HepG2 (cell line): Measurements from ENCODE around the gene CERS3. TPM values are rescaled to one million over a fixed set of nuclear protein-coding genes. Genes with fewer than 3 reads are reported as not detected.

Experiments
- ATAC-seq: fragments of 200-7000 bp; cut with Tn5 transposase; 3 replicates; pipeline ENCODE4 v1.9.1; 2020; ENCODE audit warnings: mild to moderate bottlenecking, moderate library complexity
- BruUV-seq: library from RNA; stranded (reverse); fragments of 400-500 nt; replicated peaks from 2 replicates; lab custom pipeline; 2021; lab: Mats Ljungman, UMichigan
- CTCF ChIA-PET: fragments of 300-600 bp; formaldehyde crosslinking; extraction: SDS; loops from one replicate; lab custom pipeline; 2021; ENCODE audit warnings: low total read pairs, inconsistent platforms, low intra/inter-chr PET ratio; lab: Yijun Ruan, JAX
- POLR2A ChIA-PET: fragments of 350-600 bp; sonication (Branson Sonifier 250); formaldehyde crosslinking; loops from one replicate; lab custom pipeline; 2020; ENCODE audit warnings: antibody characterized with exemption, inconsistent platforms; lab: Yijun Ruan, JAX
- DNase-seq: peaks from one replicate; pipeline ENCODE4 v3.0.0-alpha.2; 2015; ENCODE audit warnings: low spot score
- FAIRE-seq: peaks from 3 replicates; lab custom pipeline; 2011; peaks lifted over from hg19 to GRCh38; lab: Jason Lieb, UNC
- H2AFZ ChIP-seq: one replicate; pipeline ENCODE4 v1.6.1; 2011; ENCODE audit warnings: low read length, inconsistent platforms
- H3K27ac ChIP-seq: fragments of 300-600 bp; 3 replicates; pipeline ENCODE4 v1.8.0; 2011; ENCODE audit warnings: mixed run types, mild to moderate bottlenecking, mixed read lengths, low read length, inconsistent platforms; ENCODE audit not compliant: insufficient read depth; ENCODE audit errors: extremely low read length
- H3K27me3 ChIP-seq, 2 experiments: fragments of 200-600 bp in 1 of 2; 2 replicates in 1 of 2; 3 replicates in 1 of 2; pipeline versions ENCODE4 v1.6.0 to v1.8.0; 2011; ENCODE audit warnings: low read length in 2 of 2, mild to moderate bottlenecking in 2 of 2, moderate library complexity in 2 of 2, inconsistent platforms in 1 of 2; ENCODE audit not compliant: insufficient read depth in 2 of 2, control insufficient read depth in 1 of 2
- H3K36me3 ChIP-seq, 2 experiments: fragments of 200-600 bp in 1 of 2; replicated peaks in 1 of 2; 2 replicates in 1 of 2; 3 replicates in 1 of 2; pipeline versions ENCODE4 v1.5.1 to v1.8.0; 2011; ENCODE audit warnings: low read length in 2 of 2, inconsistent platforms in 1 of 2; ENCODE audit not compliant: insufficient read depth in 2 of 2, control insufficient read depth in 1 of 2
- H3K4me1 ChIP-seq: 2 replicates; pipeline ENCODE4 v1.5.1; 2012; ENCODE audit warnings: low read length, inconsistent platforms; ENCODE audit not compliant: insufficient read depth
- H3K4me2 ChIP-seq: 2 replicates; pipeline ENCODE4 v1.6.0; 2011; ENCODE audit warnings: low read depth, low read length, inconsistent platforms
- H3K4me3 ChIP-seq, 3 experiments: fragments of 200-600 bp in 1 of 3; sonication (generic), shearing (Covaris generic) in 1 of 3; replicated peaks in 1 of 3; 2 replicates each; pipeline ENCODE4 v1.5.1; 2011 to 2016; ENCODE audit warnings: low read length in 3 of 3, inconsistent platforms in 2 of 3, low read depth in 2 of 3, mild to moderate bottlenecking in 2 of 3, control low read depth in 1 of 3, mixed read lengths in 1 of 3; ENCODE audit not compliant: insufficient read depth in 1 of 3
- H3K79me2 ChIP-seq: one replicate; pipeline ENCODE4 v1.6.1; 2011; ENCODE audit warnings: low read length, inconsistent platforms; ENCODE audit not compliant: insufficient read depth
- H3K9ac ChIP-seq: 2 replicates; pipeline ENCODE4 v1.6.0; 2011; ENCODE audit warnings: mild to moderate bottlenecking, low read depth, low read length, inconsistent platforms; ENCODE audit not compliant: insufficient read depth
- H3K9me3 ChIP-seq: 2 replicates; pipeline ENCODE4 v1.5.1; 2012; ENCODE audit warnings: mild to moderate bottlenecking, low read length
- H4K20me1 ChIP-seq: 2 replicates; pipeline ENCODE4 v1.6.0; 2011; ENCODE audit warnings: inconsistent platforms, mild to moderate bottlenecking, low read length, moderate library complexity; ENCODE audit not compliant: insufficient read depth
- GZF1 ChIP-seq: sonication (generic); formaldehyde crosslinking; IDR thresholded peaks from 2 replicates; pipeline ENCODE4 v1.5.1; 2020; ENCODE audit warnings: mild to moderate bottlenecking, missing genetic modification reagents
- NR3C1 ChIP-seq: sonication (generic); formaldehyde crosslinking; IDR thresholded peaks from 2 replicates; pipeline ENCODE4 v1.4.0; 2020; ENCODE audit warnings: missing genetic modification reagents
- POGZ ChIP-seq: sonication (generic); formaldehyde crosslinking; IDR thresholded peaks from 2 replicates; pipeline ENCODE4 v1.4.0; 2020; ENCODE audit warnings: mild to moderate bottlenecking, missing genetic modification reagents
- PTBP1 ChIP-seq: fragments of 200-400 bp; formaldehyde crosslinking; IDR thresholded peaks from 2 replicates; pipeline ENCODE4 v1.6.1; 2018; ENCODE audit warnings: low read length, low read depth; ENCODE audit not compliant: poor library complexity, severe bottlenecking
- SETDB1 ChIP-seq: sonication (generic); formaldehyde crosslinking; IDR thresholded peaks from 2 replicates; pipeline ENCODE4 v1.5.1; 2020; ENCODE audit warnings: missing genetic modification reagents, mild to moderate bottlenecking, borderline replicate concordance
- SMAD3 ChIP-seq: sonication (generic); formaldehyde crosslinking; IDR thresholded peaks from 2 replicates; pipeline ENCODE4 v1.4.0; 2020; ENCODE audit warnings: missing genetic modification reagents
- U2AF1 ChIP-seq: fragments of 200-400 bp; formaldehyde crosslinking; optimal IDR thresholded peaks from 2 replicates; pipeline ENCODE3; 2017; ENCODE audit warnings: mild to moderate bottlenecking, low read depth, low read length
- ZNF30 ChIP-seq: sonication (generic); formaldehyde crosslinking; IDR thresholded peaks from 2 replicates; pipeline ENCODE4 v1.5.0; 2020; ENCODE audit warnings: mild to moderate bottlenecking, missing genetic modification reagents
- ZNF441 ChIP-seq: sonication (generic); formaldehyde crosslinking; IDR thresholded peaks from 2 replicates; pipeline ENCODE4 v1.7.0; 2021; ENCODE audit warnings: missing genetic modification reagents, borderline replicate concordance
- ZNF530 ChIP-seq: sonication (generic); formaldehyde crosslinking; IDR thresholded peaks from 2 replicates; pipeline ENCODE4 v1.5.0; 2020; ENCODE audit warnings: low read depth, mild to moderate bottlenecking, missing genetic modification reagents
- WGBS: methylation state at CpG from one replicate; pipeline ENCODE4 v1.1.6; 2017; ENCODE audit warnings: low lambda C conversion rate; 5-methylcytosine and 5-hydroxymethylcytosine counted together
- in situ Hi-C: cut with HindIII; loops from 2 replicates; pipeline ENCODE4 v1.10.0; 2017; ENCODE audit warnings: low pct_unique_long_range_greater_than_20kb; ENCODE audit not compliant: extremely low pct_ligation_motif_present
- intact Hi-C: fragments of 100-400 bp; cut with micrococcal nuclease; formaldehyde crosslinking; loops from one replicate; pipeline ENCODE4 v1.10.0; 2022; ENCODE audit not compliant: unreplicated experiment
- polyA plus RNA-seq, 8 experiments: library from polyadenylated mRNA; depleted of rRNA in 3 of 8; stranded (reverse) in 7 of 8; unstranded in 1 of 8; fragments of >200 nt; fragmentation: Illumina TruSeq in 4 of 8; extraction: Trizol in 4 of 8; gene quantifications; 2 replicates each; pipeline versions ENCODE4 v1.2.1 to v1.2.3, GENCODE V29; 2011 to 2016; ENCODE audit warnings: low read depth in 4 of 8, missing spikeins in 1 of 8, mixed read lengths in 1 of 8; ENCODE audit not compliant: insufficient read depth in 1 of 8
- total RNA-seq, 5 experiments: library from RNA; depleted of rRNA; stranded (reverse); fragments of >200 nt; fragmentation: Illumina TruSeq; extraction: Trizol; gene quantifications; 2 replicates each; pipeline ENCODE4 v1.2.3, GENCODE V29; 2016; ENCODE audit warnings: low read depth in 1 of 5
- TF ChIP-seq, protein P1 (sequence below): IDR thresholded peaks from 2 replicates; pipeline ENCODE4 v1.6.1; 2016; ENCODE audit warnings: low read depth
- TF ChIP-seq, protein P2 (sequence below): sonication (generic); formaldehyde crosslinking; IDR thresholded peaks from 2 replicates; pipeline ENCODE4 v1.5.0; 2020; ENCODE audit warnings: missing genetic modification reagents
- TF ChIP-seq, protein P3 (sequence below): sonication (generic); formaldehyde crosslinking; IDR thresholded peaks from 2 replicates; pipeline ENCODE4 v1.5.1; 2020; ENCODE audit warnings: missing genetic modification reagents, mild to moderate bottlenecking, borderline replicate concordance
- TF ChIP-seq, protein P4 (sequence below): sonication (generic); formaldehyde crosslinking; IDR thresholded peaks from 2 replicates; pipeline ENCODE4 v1.8.1; 2023; ENCODE audit warnings: mild to moderate bottlenecking, missing genetic modification reagents, borderline replicate concordance

Gene CERS3
- total and polyA plus RNA-seq, 2 of the 13 experiments (the other 11 are each of a cell fraction or from before 2014, with no cell fraction given): not detected

DNA sequence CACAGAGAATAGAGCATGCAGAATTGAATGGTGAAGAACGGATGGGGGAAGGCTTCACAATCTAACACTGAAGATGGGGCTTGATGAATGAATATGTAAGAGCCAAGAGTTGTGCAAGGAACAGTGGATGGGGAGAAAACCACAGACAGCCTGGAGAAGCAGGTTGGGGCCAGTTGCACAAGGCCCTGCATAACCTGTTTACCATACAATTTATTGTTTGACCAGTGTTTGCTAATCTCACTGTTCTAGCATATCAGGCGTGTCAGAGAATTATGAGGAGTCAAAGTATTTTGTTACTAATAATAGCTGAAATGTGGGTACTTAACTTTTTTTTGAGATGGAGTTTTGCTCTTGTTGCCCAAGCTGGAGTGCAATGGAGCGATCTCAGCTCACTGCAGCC lies 36.8 kb upstream of the CERS3 start:
- Histone ChIP-seq H3K4me3 (no peak overlapping the region), H3K4me1 (peaks cover 19% of the 10 kb centered on the region), H3K9me3 (no peaks in the 10 kb centered on the region), H4K20me1 (no peaks in the 10 kb centered on the region), H2AFZ (no peak overlapping the region), H3K27me3 (no peaks in the 10 kb centered on the region), H3K27ac (no peak overlapping the region), H3K79me2 (no peaks in the 10 kb centered on the region), H3K36me3 (0 out of 5 replicates have a peak, but pooled peaks cover 0 to 11% of the 10 kb centered on the region in 2 experiments), H3K4me2 (no peak overlapping the region), H3K9ac (no peak overlapping the region)
- intact Hi-C loops: no loop called here
- CTCF ChIA-PET: no interaction called here
- 96% methylated on average over 3 of the region's 3 CpGs for WGBS
- ATAC-seq (no peak), DNase-seq (no peak), FAIRE-seq (no peak)
- in situ Hi-C loops: no loop called here
- no TSS peak for BruUV-seq
- TF ChIP-seq, protein P1, sequence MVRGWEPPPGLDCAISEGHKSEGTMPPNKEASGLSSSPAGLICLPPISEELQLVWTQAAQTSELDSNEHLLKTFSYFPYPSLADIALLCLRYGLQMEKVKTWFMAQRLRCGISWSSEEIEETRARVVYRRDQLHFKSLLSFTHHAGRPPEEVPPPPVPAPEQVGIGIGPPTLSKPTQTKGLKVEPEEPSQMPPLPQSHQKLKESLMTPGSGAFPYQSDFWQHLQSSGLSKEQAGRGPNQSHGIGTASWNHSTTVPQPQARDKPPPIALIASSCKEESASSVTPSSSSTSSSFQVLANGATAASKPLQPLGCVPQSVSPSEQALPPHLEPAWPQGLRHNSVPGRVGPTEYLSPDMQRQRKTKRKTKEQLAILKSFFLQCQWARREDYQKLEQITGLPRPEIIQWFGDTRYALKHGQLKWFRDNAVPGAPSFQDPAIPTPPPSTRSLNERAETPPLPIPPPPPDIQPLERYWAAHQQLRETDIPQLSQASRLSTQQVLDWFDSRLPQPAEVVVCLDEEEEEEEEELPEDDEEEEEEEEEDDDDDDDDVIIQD (CRISPR knock-in tag): no peak
- TF ChIP-seq, protein P2, sequence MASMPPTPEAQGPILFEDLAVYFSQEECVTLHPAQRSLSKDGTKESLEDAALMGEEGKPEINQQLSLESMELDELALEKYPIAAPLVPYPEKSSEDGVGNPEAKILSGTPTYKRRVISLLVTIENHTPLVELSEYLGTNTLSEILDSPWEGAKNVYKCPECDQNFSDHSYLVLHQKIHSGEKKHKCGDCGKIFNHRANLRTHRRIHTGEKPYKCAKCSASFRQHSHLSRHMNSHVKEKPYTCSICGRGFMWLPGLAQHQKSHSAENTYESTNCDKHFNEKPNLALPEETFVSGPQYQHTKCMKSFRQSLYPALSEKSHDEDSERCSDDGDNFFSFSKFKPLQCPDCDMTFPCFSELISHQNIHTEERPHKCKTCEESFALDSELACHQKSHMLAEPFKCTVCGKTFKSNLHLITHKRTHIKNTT: no peak
- TF ChIP-seq, protein P3, sequence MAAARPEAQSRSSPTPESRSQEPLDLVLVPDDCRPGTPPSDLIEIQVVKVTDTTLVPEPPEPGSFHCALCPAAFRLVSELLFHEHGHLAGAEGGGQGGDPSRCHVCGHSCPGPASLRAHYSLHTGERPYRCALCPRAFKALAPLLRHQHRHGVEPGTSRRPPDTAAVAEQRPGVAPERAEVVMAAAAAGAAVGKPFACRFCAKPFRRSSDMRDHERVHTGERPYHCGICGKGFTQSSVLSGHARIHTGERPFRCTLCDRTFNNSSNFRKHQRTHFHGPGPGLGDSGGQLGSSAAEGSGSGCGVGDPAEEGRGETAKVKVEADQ (CRISPR knock-in tag): no peak
- TF ChIP-seq ZNF530 (CRISPR knock-in tag) (no peak), ZNF441 (no peak), SETDB1 (CRISPR knock-in tag) (no peak), NR3C1 (CRISPR knock-in tag) (no peak), SMAD3 (CRISPR knock-in tag) (no peak), ZNF30 (no peak), U2AF1 (no peak), GZF1 (CRISPR knock-in tag) (no peak), PTBP1 (no peak), POGZ (CRISPR knock-in tag) (no peak)
- TF ChIP-seq, protein P4, sequence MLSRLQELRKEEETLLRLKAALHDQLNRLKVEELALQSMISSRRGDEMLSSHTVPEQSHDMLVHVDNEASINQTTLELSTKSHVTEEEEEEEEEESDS: no peak
- POLR2A ChIA-PET: no interaction called here
